HG03025 (cell line): ENCODE data around the gene SLC4A4.

Experiments used
- ATAC-seq: cut with Tn5 transposase; IDR thresholded peaks from one replicate; pipeline ENCODE4 v1.9.1; 2021; ENCODE audit warnings: mild to moderate bottlenecking, moderate library complexity; ENCODE audit not compliant: unreplicated experiment, low FRiP score

SLC4A4 gene

DNA sequence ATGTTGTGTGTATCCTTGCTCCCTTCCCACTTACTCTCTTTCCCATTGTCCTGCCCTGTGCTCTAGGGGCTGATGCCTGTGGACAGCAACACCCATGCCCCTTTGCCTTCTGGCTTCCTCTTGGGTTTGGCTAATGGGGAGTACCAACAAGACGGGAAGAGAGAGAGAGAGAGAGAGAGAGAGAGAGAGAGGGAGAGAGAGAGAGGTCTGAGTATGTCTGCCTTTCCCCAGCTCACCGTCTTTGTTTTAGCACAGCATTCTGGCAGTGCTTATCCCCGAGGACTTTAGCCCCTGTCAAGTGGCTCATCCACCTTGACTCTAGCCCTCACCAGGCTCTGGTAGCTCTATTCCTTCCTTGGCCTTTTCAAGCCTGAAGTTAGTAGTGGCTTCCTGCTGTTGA lies 128.0 kb downstream of the SLC4A4 start:
- no peak for ATAC-seq

DNA sequence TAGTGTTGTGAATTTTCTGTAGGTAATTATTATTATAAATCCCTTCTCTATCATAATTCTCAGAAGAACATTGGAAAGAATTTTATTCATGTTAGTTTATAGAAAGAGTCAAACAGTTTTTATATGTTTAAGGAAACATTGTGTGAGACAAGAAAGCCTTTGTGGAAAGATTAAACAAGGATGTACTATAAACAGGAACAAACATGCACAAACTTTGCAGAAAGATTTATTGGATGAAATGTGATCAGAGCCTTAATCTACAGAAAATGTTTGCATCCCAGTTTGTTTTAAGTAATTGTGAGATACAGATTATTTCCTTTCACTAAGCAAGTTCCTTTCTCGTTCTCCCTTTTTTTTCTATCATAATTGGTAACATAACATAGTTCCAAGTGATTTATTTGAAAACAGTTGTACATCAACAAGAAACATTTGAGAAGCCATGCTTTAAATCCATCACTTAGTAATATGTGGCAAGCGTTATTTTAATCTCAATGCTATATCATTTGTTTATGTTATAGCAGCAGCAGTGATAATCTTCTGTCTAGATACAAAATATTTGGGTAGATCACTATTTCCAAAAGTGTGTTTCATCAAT lies 129.4 kb downstream of the SLC4A4 start:
- ATAC-seq: no peak

DNA sequence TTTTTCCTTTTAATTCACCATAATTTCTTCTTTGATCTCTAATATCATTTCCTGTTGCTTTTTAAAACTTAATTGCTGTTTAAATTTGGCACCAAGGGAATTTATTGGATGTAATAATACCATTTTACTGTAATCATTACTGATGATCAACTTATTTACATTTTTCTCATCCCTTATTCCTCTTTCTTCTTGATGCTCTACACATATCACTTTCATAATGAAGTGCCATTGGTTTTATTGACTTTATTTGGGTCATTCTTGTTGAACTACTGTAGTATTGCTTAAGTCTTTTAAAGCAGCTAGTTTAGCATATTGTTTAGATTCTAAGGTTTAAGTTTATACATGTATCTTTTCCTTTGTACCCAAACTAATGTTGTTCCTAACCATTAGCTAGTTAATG lies 130.7 kb downstream of the SLC4A4 start:
- no peak for ATAC-seq

- no peak for ATAC-seq
These were observed 131.7 kb downstream of the SLC4A4 start for GRCh38 chr4:71470524-71470923.

DNA sequence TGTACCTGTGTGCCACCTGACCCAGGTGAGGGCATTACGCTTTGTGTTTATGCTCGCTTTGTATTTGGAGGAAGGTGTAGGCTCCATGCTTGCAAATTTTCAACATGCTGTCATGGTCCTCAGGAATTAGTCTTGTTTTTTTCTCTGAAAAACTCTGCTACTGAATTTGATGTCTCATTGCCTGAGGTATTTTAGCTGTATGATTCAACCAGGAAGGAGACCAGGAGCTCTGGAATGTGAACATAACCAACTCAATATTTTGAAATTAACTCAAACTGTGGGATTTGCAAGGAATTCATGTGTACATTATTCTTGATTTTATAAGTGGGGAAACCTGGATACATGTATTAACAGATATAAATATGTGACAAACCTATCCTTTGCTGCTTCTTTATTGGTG lies 134.1 kb downstream of the SLC4A4 start:
- no peak for ATAC-seq

GRCh38 chr4:71473541-71474240 lies 134.9 kb downstream of the SLC4A4 start:
- no peak for ATAC-seq

- ATAC-seq: no peak
These were observed 135.9 kb downstream of the SLC4A4 start for GRCh38 chr4:71474731-71475130.

- ATAC-seq: no peak
These were observed 137.4 kb downstream of the SLC4A4 start for GRCh38 chr4:71476240-71476639.

DNA sequence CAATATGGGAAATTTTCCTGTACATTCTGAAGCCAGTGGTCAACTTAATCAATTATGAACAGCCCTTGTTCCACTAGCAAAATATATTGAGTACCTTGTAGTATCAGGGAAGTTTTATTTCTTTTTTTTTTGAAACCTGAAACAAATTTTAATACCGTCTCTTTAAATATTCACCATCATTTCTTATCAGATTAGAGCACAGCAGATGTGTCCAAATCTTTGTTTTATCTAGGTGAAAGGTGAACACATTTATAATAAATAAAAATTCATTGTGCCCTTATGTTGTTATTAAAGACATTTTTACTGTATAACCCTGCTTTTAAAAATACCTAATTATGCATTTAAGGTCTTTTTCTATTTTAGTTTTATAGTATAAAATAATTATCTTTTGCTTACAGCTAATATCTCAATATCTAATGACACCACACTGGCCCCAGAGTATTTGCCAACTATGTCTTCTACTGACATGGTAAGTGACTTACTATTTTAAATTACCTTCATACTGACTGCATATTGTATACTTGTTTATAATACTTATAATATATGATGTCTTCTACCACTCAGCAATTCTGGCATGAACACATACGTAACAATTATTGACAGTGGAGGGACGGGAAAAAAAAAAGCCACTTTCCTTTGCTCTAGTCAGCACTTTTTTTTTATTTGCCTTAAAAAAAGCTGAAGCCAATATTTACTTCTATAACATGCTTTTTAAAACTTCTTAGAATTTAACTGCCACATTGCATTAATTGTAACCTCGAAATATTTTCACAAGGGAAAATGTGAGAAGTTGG lies 147.9 kb downstream of the SLC4A4 start:
- ATAC-seq: no peak

DNA sequence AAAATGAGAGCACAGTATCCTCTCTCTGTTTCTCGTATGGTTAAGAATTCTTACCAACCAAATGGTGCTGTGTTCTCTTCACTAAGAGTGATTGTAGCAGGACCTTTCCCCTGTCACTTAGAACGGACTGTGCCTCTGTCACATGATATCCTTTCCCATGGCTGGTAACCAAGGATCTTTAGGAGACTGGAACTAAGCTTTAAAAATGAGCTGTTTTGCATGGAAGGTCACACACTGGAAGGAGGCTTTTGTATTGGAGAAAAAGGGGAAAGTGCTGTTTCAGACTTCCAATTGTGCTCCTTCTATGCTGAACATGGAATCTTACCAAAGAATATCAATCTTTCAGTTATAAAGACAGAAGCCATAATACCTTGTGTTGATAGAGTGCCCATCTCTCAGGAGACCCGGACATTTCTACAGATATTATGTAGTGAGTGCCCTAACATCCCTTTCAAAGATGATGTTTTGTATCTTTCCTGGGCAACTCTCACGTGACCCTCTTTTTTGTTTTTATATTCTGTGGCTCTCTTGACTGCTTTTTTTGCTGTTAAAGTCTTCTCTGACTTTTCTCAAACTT lies 148.6 kb downstream of the SLC4A4 start:
- ATAC-seq: no peak

DNA sequence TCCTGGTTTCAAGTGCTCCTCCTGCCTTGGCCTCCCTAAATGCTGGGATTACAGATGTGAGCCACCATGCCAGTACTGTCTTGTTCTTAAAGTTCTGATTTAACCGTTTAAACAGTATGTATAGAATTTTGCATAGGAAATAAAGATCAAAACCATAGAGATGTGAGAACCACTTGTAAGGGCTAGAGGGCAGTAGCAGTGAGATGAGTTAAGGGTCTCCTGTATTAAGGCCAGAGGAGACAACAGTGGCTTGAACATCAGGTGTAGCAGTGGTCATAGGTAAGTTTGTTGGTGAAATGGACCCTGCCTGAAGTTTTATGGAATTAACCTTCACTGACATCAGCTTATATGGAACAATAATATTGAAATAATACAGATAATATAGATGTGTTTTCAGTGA lies 155.7 kb downstream of the SLC4A4 start:
- no peak for ATAC-seq

DNA sequence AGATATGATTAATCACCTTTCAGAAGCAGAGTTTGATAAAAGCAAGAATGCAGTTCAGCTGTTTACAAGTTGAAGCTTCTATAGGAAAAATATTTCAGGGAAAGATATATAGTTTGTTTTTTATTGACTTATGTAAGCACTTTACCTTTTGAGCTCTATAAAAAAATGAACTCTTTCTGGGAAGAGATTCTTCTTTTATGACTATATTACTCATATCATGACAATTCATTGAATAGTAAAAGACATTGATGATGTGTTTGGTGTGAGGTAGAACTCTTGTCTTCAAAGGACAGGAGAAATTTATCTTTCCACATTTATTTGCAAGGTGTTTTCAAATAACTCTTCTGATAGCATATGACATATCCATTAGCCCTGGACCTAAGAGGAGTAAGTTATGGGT lies 156.6 kb downstream of the SLC4A4 start:
- no peak for ATAC-seq

DNA sequence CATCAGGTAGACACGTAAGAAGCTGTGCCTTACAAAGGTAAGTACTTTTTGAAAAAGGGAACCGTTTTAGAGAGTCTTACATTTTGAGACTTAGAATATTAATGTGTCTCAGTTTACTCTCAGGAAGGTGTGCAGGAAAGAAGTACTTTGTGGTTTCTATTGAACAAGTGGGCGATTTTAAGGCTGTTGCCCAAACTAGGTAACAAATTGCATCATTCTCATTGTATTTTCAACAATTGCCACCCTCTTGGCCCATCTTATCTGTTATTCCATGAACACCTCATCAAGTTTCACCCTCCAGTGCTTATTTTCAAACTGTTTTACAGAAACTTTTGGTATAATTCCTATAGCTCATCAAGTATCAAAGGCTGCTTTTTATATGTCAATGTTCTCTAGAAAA lies 158.3 kb downstream of the SLC4A4 start:
- no peak for ATAC-seq

DNA sequence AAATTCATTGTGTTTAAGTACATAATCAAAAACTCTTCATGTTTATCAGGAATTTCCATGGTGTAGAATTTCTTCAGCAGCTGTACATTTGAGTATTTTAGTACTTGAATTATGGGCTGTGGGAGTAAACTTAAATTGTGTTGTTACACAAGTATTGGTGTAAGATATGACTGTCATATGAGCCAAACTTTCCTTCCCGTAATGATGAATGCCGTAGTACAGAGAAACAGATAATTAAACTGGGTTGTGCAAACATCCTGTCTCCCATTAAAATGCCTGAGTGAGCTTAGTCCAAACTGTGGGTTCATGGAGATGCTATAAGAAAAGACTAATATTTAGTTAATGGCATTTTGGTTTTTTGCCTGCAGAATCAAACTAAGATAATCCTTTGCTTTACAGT lies 159.2 kb downstream of the SLC4A4 start:
- ATAC-seq: no peak

- no peak for ATAC-seq
These were observed 159.8 kb downstream of the SLC4A4 start for GRCh38 chr4:71498625-71499024.

DNA sequence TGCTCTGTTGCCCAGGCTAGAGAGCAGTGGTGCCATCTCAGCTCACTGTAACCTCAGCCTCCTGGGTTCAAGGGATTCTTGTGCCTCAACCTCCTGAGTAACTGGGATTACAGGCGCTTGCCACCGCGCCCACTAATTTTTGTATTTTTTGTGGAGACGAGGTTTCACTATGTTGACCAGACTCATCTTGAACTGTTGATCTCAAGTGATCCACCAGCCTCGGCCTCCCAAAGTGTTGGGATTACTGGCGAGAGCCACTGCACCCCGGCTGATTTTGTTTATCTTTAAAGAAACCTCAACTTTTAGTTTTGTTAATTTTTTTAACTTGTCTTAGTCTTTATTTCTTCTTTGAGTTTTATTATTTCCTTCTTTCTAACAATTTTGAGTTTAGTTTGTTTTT lies 163.2 kb downstream of the SLC4A4 start:
- no peak for ATAC-seq

DNA sequence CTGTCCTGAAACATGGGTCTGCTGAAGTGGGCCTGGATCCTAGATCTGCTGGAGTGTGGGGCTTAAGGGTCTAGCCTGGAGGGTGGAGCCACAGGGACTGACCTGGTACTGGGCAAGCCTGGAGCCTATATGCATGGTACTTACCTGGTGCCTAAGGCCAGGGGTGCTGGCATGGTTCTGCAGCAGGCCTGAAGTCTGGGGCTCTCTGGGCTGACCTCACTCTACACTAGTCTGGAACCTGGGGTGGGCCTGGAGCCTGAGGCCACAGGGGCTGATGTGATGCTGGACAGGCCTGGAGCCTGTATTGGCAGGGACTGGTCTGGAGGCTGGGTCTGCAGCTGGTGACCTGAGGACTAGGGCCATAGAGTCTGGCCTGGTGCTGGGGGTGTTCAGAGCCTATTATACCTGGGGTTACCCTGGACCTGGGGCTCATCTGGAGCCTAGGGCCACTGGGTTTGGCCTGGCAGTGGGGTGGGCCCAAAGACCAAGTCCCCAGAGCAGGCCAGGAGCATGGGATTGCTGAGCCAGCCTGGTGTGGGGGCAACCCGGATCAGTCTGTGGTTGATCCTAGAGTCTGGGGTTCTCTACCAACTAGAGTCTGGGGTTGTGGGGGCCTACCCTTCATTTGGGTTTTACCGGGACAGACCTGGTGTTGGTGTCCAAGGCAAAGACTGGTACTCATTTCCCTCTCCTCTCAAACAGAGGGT lies 179.6 kb downstream of the SLC4A4 start:
- ATAC-seq: no peak

- ATAC-seq: no peak
These were observed 181.5 kb downstream of the SLC4A4 start for GRCh38 chr4:71520308-71520707.

GRCh38 chr4:71520850-71521249 lies 182.0 kb downstream of the SLC4A4 start:
- ATAC-seq: no peak

DNA sequence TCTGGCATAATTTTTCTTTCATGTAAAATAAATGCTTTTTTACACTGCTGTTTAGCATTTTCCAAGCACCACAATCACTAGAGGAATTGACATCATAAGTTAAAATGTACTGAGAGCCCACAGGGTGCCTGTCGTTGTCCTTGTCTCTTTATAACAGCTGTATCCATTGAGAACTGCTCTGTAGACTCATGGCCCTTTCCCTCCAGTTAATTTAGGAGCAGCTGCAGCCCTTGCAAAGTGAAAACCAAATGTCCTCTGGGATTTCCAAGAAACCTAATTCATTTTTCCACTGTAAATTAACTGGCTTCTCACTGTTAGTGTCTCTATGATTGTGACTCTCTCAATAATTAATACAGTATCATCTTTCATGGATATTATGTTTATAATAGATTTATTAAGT lies 185.9 kb downstream of the SLC4A4 start:
- ATAC-seq: no peak
